MCF 10A (cell line): ENCODE results near the gene OTULIN. TPM values are rescaled to one million over a fixed set of nuclear protein-coding genes. Genes with fewer than 3 reads are reported as not detected.

Experiments
- BruUV-seq: library from RNA; stranded (reverse); fragments of 400-500 nt; replicated peaks from 2 replicates; lab custom pipeline; 2021; lab: Mats Ljungman, UMichigan
- CTCF ChIA-PET: fragments of 300-600 bp; sonication (Branson Sonifier 250); formaldehyde crosslinking; extraction: SDS; loops from one replicate; lab custom pipeline; 2021; ENCODE audit warnings: antibody characterized with exemption, inconsistent platforms; lab: Yijun Ruan, JAX
- POLR2A ChIA-PET: fragments of 300-600, 350-650 bp; sonication (Branson Sonifier 250); formaldehyde crosslinking; extraction: SDS; loops from one replicate; lab custom pipeline; 2020; ENCODE audit warnings: antibody characterized with exemption, inconsistent platforms; lab: Yijun Ruan, JAX
- DNase-seq: peaks from one replicate; pipeline ENCODE4 v3.0.0-alpha.2; 2018; ENCODE audit not compliant: unreplicated experiment
- H3K27ac Mint-ChIP-seq: one replicate; pipeline ENCODE4 v1.8.0; 2022; ENCODE audit warnings: mild to moderate bottlenecking, low read depth, mixed read lengths; ENCODE audit not compliant: unreplicated experiment
- H3K27me3 Mint-ChIP-seq: one replicate; pipeline ENCODE4 v1.8.0; 2022; ENCODE audit warnings: mixed read lengths; ENCODE audit not compliant: insufficient read depth, unreplicated experiment
- H3K36me3 Mint-ChIP-seq: one replicate; pipeline ENCODE4 v1.8.0; 2022; ENCODE audit warnings: mild to moderate bottlenecking, moderate library complexity, mixed read lengths; ENCODE audit not compliant: insufficient read depth, unreplicated experiment
- H3K4me1 Mint-ChIP-seq: one replicate; pipeline ENCODE4 v1.8.0; 2022; ENCODE audit warnings: mixed read lengths; ENCODE audit not compliant: insufficient read depth, unreplicated experiment
- H3K4me3 Mint-ChIP-seq: one replicate; pipeline ENCODE4 v1.8.0; 2022; ENCODE audit warnings: mild to moderate bottlenecking, moderate library complexity, mixed read lengths; ENCODE audit not compliant: unreplicated experiment
- H3K9me3 Mint-ChIP-seq: one replicate; pipeline ENCODE4 v1.8.0; 2022; ENCODE audit warnings: mixed read lengths; ENCODE audit not compliant: unreplicated experiment
- CTCF ChIP-seq: fragments of 200-600 bp; IDR thresholded peaks from one replicate; pipeline ENCODE4 v1.8.0; 2022; ENCODE audit warnings: antibody characterized with exemption, mild to moderate bottlenecking; ENCODE audit not compliant: unreplicated experiment
- intact Hi-C: fragments of 100-400 bp; cut with micrococcal nuclease; formaldehyde crosslinking; loops from 2 replicates; pipeline ENCODE4 v1.14.1; 2022
- total RNA-seq: library from RNA; stranded (reverse); gene quantifications from 2 replicates; pipeline ENCODE4 v1.2.3, GENCODE V29; 2022

Gene OTULIN
- total RNA-seq, 1 experiment from 2014 or later: 34.6 TPM

GRCh38 chr5:14628346-14628745 lies 36.2 kb upstream of the OTULIN start:
- no peak overlapping the region for H3K4me3 Mint-ChIP-seq
- no peak overlapping the region for H3K27ac Mint-ChIP-seq
- no peak for TF ChIP-seq CTCF
- no peaks in the 10 kb centered on the region for H3K9me3 Mint-ChIP-seq
- no TSS peak for BruUV-seq
- H3K36me3 Mint-ChIP-seq: no peaks in the 10 kb centered on the region
- peaks cover 44% of the 10 kb centered on the region for H3K27me3 Mint-ChIP-seq
- intact Hi-C loops: no loop called here
- POLR2A ChIA-PET: no interaction called here
- peak; percentile 72 for DNase-seq
- CTCF ChIA-PET: interaction anchor here (0.6 to 1.0 kb wide), 4 partner anchors 11 to 392 kb away, joined by 3 to 5 read pairs (median 3); no protein-coding TSS in a partner anchor
- no peaks in the 10 kb centered on the region for H3K4me1 Mint-ChIP-seq

GRCh38 chr5:14630671-14631070 lies 33.8 kb upstream of the OTULIN start:
- ChIA-PET POLR2A (interaction anchor here (1.0 kb wide), 1 partner anchor 9 kb away, joined by 4 read pairs; no protein-coding TSS in a partner anchor), CTCF (interaction anchor here (4.1 kb wide), 1 partner anchor 18 kb away, joined by 24 read pairs; no protein-coding TSS in a partner anchor)
- no TSS peak for BruUV-seq
- H3K4me1 Mint-ChIP-seq: no peaks in the 10 kb centered on the region
- H3K27ac Mint-ChIP-seq: no peak overlapping the region
- H3K27me3 Mint-ChIP-seq: peaks cover 25% of the 10 kb centered on the region
- intact Hi-C loops: no loop called here
- no peaks in the 10 kb centered on the region for H3K9me3 Mint-ChIP-seq
- H3K36me3 Mint-ChIP-seq: no peaks in the 10 kb centered on the region
- no peak overlapping the region for H3K4me3 Mint-ChIP-seq
- no peak for TF ChIP-seq CTCF
- DNase-seq: no peak

- H3K27me3 Mint-ChIP-seq: peaks cover 59% of the 10 kb centered on the region
- BruUV-seq: no TSS peak
- H3K9me3 Mint-ChIP-seq: no peaks in the 10 kb centered on the region
- H3K4me1 Mint-ChIP-seq: no peaks in the 10 kb centered on the region
- POLR2A ChIA-PET: no interaction called here
- intact Hi-C loops: no loop called here
- no peak overlapping the region for H3K4me3 Mint-ChIP-seq
- CTCF ChIA-PET: interaction anchor here (1.2 kb wide), 1 partner anchor 12 kb away, joined by 3 read pairs; no protein-coding TSS in a partner anchor
- no peaks in the 10 kb centered on the region for H3K36me3 Mint-ChIP-seq
- DNase-seq: no peak
- H3K27ac Mint-ChIP-seq: no peak overlapping the region
- no peak for TF ChIP-seq CTCF
These were observed 28.9 kb upstream of the OTULIN start for GRCh38 chr5:14635656-14636055.

- CTCF ChIA-PET: interaction anchor here (0.6 to 4.1 kb wide), 6 partner anchors 8 to 469 kb away, joined by 3 to 24 read pairs (median 6); no protein-coding TSS in a partner anchor
- H3K4me1 Mint-ChIP-seq: no peaks in the 10 kb centered on the region
- H3K36me3 Mint-ChIP-seq: no peaks in the 10 kb centered on the region
- DNase-seq: no peak
- H3K27ac Mint-ChIP-seq: no peak overlapping the region
- TF ChIP-seq CTCF: no peak
- H3K4me3 Mint-ChIP-seq: no peak overlapping the region
- no peaks in the 10 kb centered on the region for H3K9me3 Mint-ChIP-seq
- peaks cover 72% of the 10 kb centered on the region for H3K27me3 Mint-ChIP-seq
- intact Hi-C loops: no loop called here
- POLR2A ChIA-PET: no interaction called here
- BruUV-seq: no TSS peak
These were observed 23.8 kb upstream of the OTULIN start for GRCh38 chr5:14640765-14641164.
